Panc1 (cell line): Measurements from ENCODE around the gene ATP8B2. TPM values are rescaled to one million over a fixed set of nuclear protein-coding genes. Genes with fewer than 3 reads are reported as not detected.

ENCODE experiments used
- ATAC-seq: fragments of 200-7000 bp; cut with Tn5 transposase; 2 replicates; pipeline ENCODE4 v1.9.1; 2020; ENCODE audit warnings: mild to moderate bottlenecking, moderate library complexity
- BruUV-seq: library from RNA; stranded (reverse); fragments of 400-500 nt; replicated peaks from 2 replicates; lab custom pipeline; 2021; lab: Mats Ljungman, UMichigan
- CTCF ChIA-PET: fragments of 300-600 bp; sonication (Branson Sonifier 250); formaldehyde crosslinking; loops from one replicate; lab custom pipeline; 2022; ENCODE audit warnings: antibody characterized with exemption; lab: Charles Lee
- POLR2A ChIA-PET: fragments of 300-600 bp; sonication (Branson Sonifier 250); formaldehyde crosslinking; loops from one replicate; lab custom pipeline; 2022; ENCODE audit warnings: antibody characterized with exemption; lab: Charles Lee
- DNase-seq: peaks from one replicate; pipeline ENCODE4 v3.0.0-alpha.2; 2010; ENCODE audit warnings: low read depth, low spot score
- H3K27ac ChIP-seq: 2 replicates; pipeline ENCODE4 v1.5.1; 2011; ENCODE audit warnings: mild to moderate bottlenecking, low read length, inconsistent platforms
- H3K27me3 ChIP-seq: fragments of 200-500 bp; sonication (Bioruptor generic); 2 replicates; pipeline ENCODE4 v1.6.0; 2014; ENCODE audit warnings: low read length, inconsistent platforms; ENCODE audit not compliant: control insufficient read depth, insufficient read depth
- H3K36me3 ChIP-seq: fragments of 200-500 bp; sonication (Bioruptor generic); 2 replicates; pipeline ENCODE4 v1.5.1; 2014; ENCODE audit warnings: inconsistent platforms, mild to moderate bottlenecking, low read length, moderate library complexity; ENCODE audit not compliant: control insufficient read depth, insufficient read depth
- H3K4me1 ChIP-seq: 2 replicates; pipeline ENCODE4 v1.5.1; 2011; ENCODE audit warnings: inconsistent platforms, mild to moderate bottlenecking, low read length, moderate library complexity; ENCODE audit not compliant: control insufficient read depth, insufficient read depth
- H3K4me3 ChIP-seq, 2 experiments: 2 replicates each; pipeline ENCODE4 v1.5.1; 2011 to 2012; ENCODE audit warnings: low read depth in 2 of 2, low read length in 2 of 2, mild to moderate bottlenecking in 2 of 2, inconsistent platforms in 1 of 2, moderate library complexity in 1 of 2
- H3K9me3 ChIP-seq: fragments of 200-500 bp; sonication (Bioruptor generic); 2 replicates; pipeline ENCODE4 v1.5.1; 2014; ENCODE audit warnings: low read depth, mild to moderate bottlenecking, inconsistent platforms, low read length, moderate library complexity; ENCODE audit not compliant: control insufficient read depth, insufficient read depth
- POLR2AphosphoS5 ChIP-seq: IDR thresholded peaks from 2 replicates; pipeline ENCODE4 v1.6.1; 2012; ENCODE audit warnings: mild to moderate bottlenecking, low read depth, low read length, moderate library complexity
- SIN3A ChIP-seq: IDR thresholded peaks from 2 replicates; pipeline ENCODE4 v1.6.1; 2012; ENCODE audit warnings: low read depth, mild to moderate bottlenecking, low read length, moderate library complexity, borderline replicate concordance; ENCODE audit not compliant: insufficient read depth
- TCF7L2 ChIP-seq: IDR thresholded peaks from 2 replicates; pipeline ENCODE4 v1.6.1; 2011; ENCODE audit warnings: mild to moderate bottlenecking, low read depth, low read length, inconsistent platforms
- in situ Hi-C: cut with HindIII; loops from 2 replicates; pipeline ENCODE4 v1.10.0; 2016; ENCODE audit warnings: low sequenced_read_pairs, low pct_unique_long_range_greater_than_20kb
- intact Hi-C: fragments of 100-400 bp; cut with micrococcal nuclease; formaldehyde crosslinking; loops from one replicate; pipeline ENCODE4 v1.10.0; 2022; ENCODE audit not compliant: unreplicated experiment
- total RNA-seq: library from RNA; stranded (reverse); gene quantifications from one replicate; pipeline ENCODE4 v1.2.1, GENCODE V29; 2021; ENCODE audit not compliant: unreplicated experiment
- TF ChIP-seq, protein P1 (sequence below), 2 experiments: IDR thresholded peaks; 2 replicates each; pipeline ENCODE4 v1.6.1; 2011 to 2012; ENCODE audit warnings: low read depth in 2 of 2, control low read depth in 1 of 2, low read length in 1 of 2, mild to moderate bottlenecking in 1 of 2, moderate library complexity in 1 of 2; ENCODE audit not compliant: insufficient read depth in 1 of 2
- TF ChIP-seq, protein P2 (sequence below): fragments of 450-650 bp; IDR thresholded peaks from 2 replicates; pipeline ENCODE4 v1.5.1; 2017; ENCODE audit warnings: mild to moderate bottlenecking

The ATP8B2 gene
- total RNA-seq, 1 experiment from 2014 or later: 14.7 TPM

DNA sequence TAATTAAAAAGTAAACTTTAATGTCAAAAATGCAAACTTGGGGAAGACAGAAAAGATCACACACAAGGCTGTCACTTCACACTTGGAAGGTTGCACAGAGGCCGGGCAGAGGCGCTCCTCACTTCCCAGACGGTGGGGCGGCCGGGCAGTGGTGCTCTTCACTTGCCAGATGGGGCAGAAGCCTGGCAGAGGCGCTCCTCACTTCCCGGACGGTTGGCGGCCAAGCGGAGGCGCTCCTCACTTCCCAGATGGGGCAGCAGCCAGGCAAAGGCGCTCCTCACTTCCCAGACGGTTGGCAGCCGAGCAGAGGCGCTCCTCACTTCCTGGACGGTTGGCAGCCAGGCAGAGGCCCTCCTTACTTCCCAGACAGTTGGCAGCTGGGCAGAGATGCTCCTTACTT lies 54.0 kb downstream of the ATP8B2 start:
- ChIA-PET CTCF (no interaction called here), POLR2A (no interaction called here)
- in situ Hi-C loops (no loop called here), intact Hi-C loops (no loop called here)
- DNase-seq (no peak), ATAC-seq (no peak)
- Histone ChIP-seq H3K27ac (no peak overlapping the region), H3K27me3 (no peaks in the 10 kb centered on the region), H3K9me3 (no peaks in the 10 kb centered on the region), H3K4me3 (no peak overlapping the region), H3K36me3 (no peaks in the 10 kb centered on the region), H3K4me1 (no peaks in the 10 kb centered on the region)
- TF ChIP-seq TCF7L2 (no peak), POLR2AphosphoS5 (no peak), SIN3A (no peak)
- TF ChIP-seq, protein P1, sequence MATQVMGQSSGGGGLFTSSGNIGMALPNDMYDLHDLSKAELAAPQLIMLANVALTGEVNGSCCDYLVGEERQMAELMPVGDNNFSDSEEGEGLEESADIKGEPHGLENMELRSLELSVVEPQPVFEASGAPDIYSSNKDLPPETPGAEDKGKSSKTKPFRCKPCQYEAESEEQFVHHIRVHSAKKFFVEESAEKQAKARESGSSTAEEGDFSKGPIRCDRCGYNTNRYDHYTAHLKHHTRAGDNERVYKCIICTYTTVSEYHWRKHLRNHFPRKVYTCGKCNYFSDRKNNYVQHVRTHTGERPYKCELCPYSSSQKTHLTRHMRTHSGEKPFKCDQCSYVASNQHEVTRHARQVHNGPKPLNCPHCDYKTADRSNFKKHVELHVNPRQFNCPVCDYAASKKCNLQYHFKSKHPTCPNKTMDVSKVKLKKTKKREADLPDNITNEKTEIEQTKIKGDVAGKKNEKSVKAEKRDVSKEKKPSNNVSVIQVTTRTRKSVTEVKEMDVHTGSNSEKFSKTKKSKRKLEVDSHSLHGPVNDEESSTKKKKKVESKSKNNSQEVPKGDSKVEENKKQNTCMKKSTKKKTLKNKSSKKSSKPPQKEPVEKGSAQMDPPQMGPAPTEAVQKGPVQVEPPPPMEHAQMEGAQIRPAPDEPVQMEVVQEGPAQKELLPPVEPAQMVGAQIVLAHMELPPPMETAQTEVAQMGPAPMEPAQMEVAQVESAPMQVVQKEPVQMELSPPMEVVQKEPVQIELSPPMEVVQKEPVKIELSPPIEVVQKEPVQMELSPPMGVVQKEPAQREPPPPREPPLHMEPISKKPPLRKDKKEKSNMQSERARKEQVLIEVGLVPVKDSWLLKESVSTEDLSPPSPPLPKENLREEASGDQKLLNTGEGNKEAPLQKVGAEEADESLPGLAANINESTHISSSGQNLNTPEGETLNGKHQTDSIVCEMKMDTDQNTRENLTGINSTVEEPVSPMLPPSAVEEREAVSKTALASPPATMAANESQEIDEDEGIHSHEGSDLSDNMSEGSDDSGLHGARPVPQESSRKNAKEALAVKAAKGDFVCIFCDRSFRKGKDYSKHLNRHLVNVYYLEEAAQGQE (IDR thresholded peaks at IDR 0.05; ENCODE audit: insufficient read depth in 1 of 2, low read depth in 2 of 2, low read length in 1 of 2): no peak
- TF ChIP-seq, protein P2, sequence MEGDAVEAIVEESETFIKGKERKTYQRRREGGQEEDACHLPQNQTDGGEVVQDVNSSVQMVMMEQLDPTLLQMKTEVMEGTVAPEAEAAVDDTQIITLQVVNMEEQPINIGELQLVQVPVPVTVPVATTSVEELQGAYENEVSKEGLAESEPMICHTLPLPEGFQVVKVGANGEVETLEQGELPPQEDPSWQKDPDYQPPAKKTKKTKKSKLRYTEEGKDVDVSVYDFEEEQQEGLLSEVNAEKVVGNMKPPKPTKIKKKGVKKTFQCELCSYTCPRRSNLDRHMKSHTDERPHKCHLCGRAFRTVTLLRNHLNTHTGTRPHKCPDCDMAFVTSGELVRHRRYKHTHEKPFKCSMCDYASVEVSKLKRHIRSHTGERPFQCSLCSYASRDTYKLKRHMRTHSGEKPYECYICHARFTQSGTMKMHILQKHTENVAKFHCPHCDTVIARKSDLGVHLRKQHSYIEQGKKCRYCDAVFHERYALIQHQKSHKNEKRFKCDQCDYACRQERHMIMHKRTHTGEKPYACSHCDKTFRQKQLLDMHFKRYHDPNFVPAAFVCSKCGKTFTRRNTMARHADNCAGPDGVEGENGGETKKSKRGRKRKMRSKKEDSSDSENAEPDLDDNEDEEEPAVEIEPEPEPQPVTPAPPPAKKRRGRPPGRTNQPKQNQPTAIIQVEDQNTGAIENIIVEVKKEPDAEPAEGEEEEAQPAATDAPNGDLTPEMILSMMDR: no peak
- BruUV-seq: no TSS peak

DNA sequence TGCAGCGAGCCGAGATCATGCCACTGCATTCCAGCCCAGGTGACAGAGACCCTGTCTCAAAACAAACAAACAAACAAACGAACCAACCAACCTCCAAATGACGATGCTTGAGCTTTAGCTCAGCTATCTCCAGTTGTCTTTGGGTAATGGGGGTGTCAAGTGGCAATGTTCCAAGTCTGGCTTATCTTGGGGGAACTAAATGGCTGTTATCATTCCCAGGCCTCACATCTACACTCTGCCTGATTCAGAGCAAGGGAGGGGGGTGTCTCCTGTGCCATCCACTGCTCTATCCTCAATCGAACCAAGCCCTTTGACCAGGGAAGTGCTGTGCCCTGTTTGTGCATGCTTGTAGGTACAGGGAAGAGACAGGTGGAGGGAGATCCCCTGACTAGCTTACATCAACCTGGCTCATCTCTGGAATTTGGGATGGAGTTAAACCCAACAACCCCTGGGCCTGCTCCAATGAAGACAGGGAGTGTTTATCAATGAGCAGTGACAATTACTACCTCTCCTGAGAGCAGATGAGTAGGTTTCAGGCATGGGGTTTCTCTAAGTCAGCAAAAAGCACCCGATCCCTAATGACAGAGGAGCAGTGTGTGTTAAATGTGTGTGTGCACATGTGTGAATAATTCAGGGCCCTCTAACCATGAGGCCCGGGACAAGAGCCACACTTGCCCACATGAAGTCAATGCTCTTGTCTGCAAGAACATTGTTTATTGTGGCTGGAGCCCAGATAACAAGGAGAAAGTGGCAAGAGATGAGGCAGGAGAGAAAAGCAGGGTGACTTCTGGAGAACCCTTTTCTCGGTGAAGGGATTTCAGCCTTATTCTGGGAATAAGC lies 59.5 kb downstream of the ATP8B2 start:
- Histone ChIP-seq H3K4me1 (no peaks in the 10 kb centered on the region), H3K27ac (no peak overlapping the region), H3K9me3 (no peaks in the 10 kb centered on the region), H3K4me3 (no peak overlapping the region), H3K27me3 (no peaks in the 10 kb centered on the region), H3K36me3 (no peaks in the 10 kb centered on the region)
- intact Hi-C loops: no loop called here
- ChIA-PET POLR2A (no interaction called here), CTCF (no interaction called here)
- BruUV-seq: no TSS peak
- TF ChIP-seq, protein P2: no peak
- no peak for TF ChIP-seq SIN3A
- TF ChIP-seq TCF7L2: no peak
- no peak for TF ChIP-seq POLR2AphosphoS5
- TF ChIP-seq, protein P1 (IDR thresholded peaks at IDR 0.05; ENCODE audit: insufficient read depth in 1 of 2, low read depth in 2 of 2, low read length in 1 of 2): no peak
- ATAC-seq (no peak), DNase-seq (no peak)
- in situ Hi-C loops: no loop called here
